HG03097 (cell line): ENCODE measurements around the gene XCR1.
"Not testable (repeated sequence)": the region's sequence is repeated elsewhere in the genome, so short reads cannot be mapped to it uniquely, and the experiment has no call there.

ENCODE experiments used
- ATAC-seq: cut with Tn5 transposase; IDR thresholded peaks from one replicate; pipeline ENCODE4 v1.9.1; 2021; ENCODE audit not compliant: unreplicated experiment, low FRiP score

The XCR1 gene

GRCh38 chr3:46049093-46049492 is 21.8 kb upstream of the XCR1 start:
- no peak for ATAC-seq

DNA sequence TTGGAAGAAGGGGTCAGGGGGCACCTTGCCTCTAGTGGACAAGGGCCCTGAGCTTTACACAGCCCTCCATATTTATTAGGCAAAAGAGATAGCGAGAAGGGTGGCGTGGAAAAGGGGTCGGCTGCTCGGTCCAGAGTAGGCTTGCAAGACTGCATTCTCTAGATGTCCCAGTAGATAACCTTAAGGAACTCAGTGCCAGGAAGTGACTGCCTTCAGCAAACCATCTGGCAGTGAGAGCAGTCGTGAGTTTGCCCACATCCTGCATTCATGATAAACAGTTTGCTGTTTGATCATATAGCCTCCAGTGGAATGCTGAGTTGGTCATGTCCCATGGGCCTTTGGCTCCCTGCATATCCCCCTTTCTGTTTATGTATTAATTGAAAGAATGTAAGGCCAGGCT is 18.9 kb upstream of the XCR1 start:
- not testable (repeated sequence) for ATAC-seq

DNA sequence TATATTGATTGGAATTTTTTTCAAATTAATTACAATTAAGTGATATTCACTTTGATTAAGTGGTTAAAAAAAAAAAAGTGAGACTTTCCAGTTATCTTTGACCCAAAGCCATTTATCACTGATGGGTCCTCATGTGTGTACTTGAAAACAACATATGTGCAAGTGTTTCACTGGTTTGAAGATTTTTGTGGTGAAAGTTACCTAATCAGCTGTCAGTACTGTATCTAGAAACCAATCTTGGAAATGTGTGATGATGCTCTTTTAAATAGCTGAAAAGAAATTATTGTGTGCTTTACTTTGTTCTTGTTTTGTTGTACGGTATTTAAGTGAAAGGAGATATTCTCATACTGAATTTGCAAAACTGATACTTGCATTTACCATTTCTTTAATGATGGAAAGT is 11.6 kb upstream of the XCR1 start:
- ATAC-seq: no peak

- not testable (repeated sequence) for ATAC-seq
Observed at GRCh38 chr3:46038071-46038470, 10.8 kb upstream of the XCR1 start.

DNA sequence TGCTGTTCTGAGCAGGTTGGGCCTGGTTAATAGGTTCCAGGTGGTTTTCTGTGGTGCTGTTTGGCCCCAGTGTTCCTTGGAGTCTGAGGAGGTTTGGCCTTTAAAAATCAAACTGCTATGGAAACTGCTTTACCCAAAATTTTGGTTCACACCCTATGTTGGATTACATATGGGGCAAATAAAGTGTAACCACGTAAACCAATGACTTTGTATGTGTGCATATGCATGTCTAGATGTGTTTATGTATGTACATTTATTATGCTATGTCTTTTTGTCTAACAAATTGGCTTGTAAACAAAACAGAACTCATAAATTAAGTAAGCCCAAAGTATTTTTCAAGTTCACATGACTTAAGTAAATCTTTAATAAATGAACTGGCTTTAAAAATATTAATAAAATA is 8.9 kb upstream of the XCR1 start:
- no peak for ATAC-seq

DNA sequence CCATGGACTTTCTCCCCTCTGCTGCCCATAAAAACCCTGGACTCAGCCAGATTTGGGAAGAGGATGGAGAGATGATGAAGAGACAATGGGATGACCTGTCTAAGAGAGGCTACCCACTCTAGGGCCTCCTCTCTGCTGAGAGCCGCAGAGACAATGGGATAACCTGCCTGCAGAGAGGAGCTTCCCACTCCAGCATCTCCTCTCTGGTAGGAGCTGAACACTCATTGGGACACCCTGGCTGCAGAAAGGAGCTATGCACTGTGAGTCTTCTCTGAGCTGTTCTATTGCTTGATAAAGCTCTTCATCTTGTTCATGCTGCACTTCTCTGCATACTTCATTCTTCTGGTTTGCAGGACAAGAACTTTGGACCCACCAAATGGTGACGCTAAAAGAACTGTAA is 4.5 kb upstream of the XCR1 start:
- no peak for ATAC-seq

DNA sequence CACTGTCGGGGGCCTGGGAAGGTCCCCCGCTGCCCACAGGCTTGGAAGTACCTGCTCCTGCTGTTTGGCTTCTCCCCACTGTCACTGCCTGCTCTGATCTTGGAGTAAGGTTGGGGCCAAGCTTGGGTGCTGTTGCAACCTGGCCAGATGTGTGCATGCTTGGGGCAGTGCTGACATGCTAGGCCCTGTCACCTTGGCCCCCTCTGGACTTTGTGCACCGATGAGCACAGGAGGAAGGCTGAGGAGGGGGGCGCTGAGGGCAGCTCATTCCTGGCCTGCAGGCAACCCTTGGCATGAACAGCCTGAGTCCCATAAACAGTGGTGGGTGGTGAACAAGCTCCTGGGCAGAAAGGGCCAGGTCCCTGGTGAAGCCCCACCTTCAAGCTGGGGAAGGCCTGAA is 4.0 kb upstream of the XCR1 start:
- ATAC-seq: no peak

DNA sequence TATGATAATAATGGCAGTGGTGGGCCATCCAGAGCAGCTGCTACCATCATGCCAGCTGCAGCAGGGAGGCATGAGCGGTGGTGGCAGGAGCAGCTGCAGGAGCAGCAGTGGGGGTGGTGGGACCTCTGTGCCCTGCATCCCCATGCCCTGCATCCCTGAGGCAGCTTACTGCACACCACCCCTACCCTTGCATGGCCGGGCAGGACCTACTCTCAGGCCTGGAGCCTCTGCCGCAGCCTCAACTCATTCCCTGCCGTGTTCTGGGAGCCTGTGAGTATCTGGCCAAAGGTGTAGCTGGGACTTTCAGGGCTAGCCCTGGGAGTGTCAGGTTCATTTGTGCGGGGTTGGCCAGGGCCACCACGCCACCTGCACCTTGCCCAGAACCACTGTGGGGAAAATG is 3.3 kb upstream of the XCR1 start:
- ATAC-seq: no peak

- no peak for ATAC-seq
Observed at GRCh38 chr3:46029953-46030543, 2.8 kb upstream of the XCR1 start.

GRCh38 chr3:46027736-46028397 is 584 bp upstream of the XCR1 start:
- no peak for ATAC-seq

DNA sequence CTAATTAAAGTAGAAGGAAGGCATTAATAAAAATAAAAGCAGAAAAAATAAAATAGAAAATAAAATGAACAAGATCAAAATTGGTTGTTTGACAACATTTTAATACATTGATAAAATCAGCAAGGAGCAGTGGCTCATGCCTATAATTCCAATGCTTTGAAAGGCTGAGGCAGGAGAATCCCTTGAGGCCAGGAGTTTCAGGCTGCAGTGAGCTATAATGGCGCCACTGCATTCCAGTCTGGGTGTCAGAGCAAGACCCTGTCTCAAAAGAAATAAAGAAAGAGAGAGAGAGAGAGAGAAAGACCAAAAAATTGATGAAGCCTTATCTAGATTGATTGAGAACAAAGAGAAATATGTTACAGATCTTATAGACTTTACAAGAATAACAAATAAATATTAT is 2.1 kb downstream of the XCR1 start:
- no peak for ATAC-seq

- no peak for ATAC-seq
Observed at GRCh38 chr3:46024131-46024530, 3.2 kb downstream of the XCR1 start.

DNA sequence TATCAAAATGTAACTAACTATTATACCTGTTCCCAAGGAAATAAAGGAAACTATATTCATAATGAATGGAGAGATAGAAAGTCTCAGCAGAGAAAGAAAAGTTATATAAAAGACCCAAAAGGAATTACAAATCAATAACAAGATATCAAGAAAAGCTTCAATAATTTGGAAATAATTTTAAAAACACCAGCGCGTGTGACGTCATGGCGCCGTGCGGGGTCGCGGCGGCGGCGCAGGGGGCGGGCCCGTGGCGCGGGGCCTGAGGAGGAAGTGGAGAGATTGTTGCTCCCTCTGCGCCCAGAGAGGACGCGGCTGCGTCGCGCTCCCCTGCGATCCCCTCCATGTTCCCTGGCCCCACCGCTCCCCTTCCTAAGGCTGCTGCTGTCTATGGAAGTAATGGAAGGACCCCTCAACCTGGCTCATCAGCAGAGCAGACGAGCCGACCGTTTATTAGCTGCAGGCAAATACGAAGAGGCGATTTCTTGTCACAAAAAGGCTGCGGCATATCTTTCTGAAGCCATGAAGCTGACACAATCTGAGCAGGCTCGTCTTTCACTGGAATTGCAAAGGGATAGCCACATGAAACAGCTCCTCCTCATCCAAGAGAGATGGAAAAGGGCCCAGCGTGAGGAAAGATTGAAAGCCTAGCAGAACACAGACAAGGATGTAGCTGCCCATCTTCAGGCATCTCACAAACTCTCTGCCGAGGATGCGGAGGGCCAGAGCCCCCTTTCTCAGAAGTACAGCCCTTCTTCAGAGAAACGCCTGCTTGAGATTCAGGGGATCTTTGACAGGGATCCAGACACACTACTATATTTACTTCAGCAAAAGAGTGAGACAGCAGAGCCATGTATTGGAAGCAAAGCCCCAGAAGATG is 4.1 kb downstream of the XCR1 start:
- no peak for ATAC-seq

- no peak for ATAC-seq
Observed at GRCh38 chr3:46021516-46021915, 5.8 kb downstream of the XCR1 start.

GRCh38 chr3:46020766-46021510 is 6.3 kb downstream of the XCR1 start:
- ATAC-seq: no peak

DNA sequence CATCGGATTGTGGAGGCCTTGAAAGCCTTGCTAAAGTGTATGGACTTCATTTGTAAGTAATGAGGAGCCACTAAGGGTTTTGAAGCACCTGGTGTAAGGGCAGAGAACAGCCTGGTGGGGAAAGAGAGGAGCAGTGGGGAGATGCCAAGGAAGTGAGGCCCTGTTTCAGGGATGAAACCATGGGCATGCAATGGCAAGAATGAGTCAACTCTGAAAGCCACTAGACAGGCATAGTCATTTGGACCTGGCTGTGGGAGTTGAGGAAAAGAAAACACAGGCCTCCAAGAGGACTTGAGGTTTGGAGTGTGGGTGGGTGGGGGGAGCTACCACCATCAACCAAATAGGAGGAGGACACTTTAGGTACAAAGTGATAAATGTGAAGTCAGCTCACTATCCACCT is 7.6 kb downstream of the XCR1 start:
- no peak for ATAC-seq

DNA sequence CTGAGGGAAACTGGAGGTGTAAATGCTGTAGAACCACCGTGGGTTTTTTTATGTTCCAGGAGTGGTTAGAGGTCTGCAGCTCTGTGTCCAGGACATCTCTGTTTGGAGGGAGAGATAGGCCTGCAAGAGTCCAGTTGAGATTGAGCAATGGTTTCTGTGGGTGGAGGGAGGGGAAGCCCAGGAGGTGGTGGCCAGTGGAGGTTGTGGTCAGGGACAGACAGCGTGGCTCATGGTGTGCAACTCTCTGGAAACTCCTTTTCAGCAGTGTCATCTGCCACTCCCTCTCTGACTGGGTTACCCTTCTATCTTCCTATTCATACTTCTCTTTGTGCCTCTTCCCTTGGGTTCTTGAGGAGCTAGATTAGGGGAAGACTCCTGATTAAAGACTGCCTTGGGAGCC is 9.6 kb downstream of the XCR1 start:
- no peak for ATAC-seq

GRCh38 chr3:46013316-46014094 is 13.8 kb downstream of the XCR1 start:
- ATAC-seq: no peak

DNA sequence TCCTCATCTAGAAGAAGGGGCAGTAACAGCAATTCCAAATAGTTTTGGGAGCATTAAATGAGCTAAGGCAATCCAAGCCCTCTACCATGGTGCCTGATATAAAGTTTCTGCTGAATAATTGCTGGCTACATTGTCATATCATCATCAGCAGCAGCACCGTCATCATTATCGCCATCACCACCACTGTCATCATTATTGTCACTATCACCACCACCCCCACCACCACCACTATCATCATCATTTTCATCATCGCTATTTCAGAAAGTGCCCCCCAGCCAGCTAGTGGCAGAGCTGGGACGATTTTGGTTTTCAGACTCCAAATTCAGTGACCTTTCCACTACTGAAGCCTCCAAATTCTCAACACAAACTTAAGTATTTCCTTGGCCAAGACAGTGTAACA is 15.0 kb downstream of the XCR1 start:
- ATAC-seq: no peak

DNA sequence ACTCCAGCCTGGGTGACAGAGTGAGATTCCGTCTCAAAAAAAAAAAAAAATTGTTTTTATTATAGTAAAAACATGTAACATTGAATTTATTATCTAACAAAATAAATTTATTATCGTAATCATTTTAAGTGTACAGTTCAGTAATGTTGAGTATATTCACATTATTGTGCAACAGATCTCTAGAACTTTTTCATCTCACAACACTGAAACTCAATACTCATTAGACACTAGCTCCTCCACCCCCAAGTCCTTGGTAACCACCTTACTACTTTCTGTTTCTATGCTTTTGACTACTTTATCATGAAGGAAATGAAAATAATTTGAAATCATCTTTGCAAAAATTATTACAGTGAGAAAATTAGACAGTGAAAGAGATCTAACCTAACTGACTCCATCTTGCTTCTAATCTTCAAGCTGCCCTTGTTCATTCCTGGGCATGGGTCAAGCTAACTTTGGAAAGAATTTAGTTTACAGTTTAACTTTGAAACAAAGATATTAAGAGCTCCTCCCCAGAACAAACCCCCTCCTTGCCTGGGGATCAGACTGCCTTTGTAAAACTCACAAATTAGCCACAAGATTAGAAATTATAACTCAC is 16.7 kb downstream of the XCR1 start:
- no peak for ATAC-seq
